ENCODE measurements around the gene USP31.
"Not testable (repeated sequence)": the region's sequence is repeated elsewhere in the genome, so short reads cannot be mapped to it uniquely, and the experiment has no call there.

Gene USP31

DNA sequence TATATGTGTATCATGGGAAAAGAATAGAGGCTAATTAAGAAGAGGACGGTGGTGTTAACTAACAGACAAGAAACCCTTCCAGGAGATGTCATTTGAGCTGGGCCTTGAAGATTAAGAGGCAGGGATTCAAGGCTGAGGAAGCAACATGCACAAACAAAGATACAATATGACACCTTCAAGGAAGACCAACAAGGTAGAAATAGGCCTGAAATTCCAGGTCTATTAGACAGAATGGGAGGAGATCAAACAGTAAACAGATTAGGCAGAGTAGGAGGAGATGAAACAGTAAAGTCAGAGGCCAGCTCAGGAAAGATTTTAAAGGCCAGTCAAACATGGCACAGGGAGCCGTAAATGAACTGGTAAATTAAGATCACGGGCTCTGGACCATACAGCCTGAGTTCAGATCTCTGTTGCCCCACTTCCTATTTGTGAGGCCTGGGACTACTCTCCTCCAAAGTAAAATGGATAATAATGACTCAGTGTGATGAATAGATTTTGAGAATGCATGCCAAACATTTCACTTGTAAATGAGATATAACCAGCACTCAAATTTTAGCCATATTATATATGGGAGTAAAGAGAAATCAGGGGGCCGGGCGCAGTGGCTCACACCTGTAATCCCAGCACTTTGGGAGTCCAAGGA is 38.9 kb downstream of the USP31 start:
- Histone ChIP-seq H3K36me3 (ENCODE audit: insufficient read depth, low read depth, low read length) (peaks cover 23% of the 10 kb centered on the region), H3K9me3 (ENCODE audit: insufficient read depth, low read depth, low read length) (no peaks in the 10 kb centered on the region), H3K4me1 (ENCODE audit: insufficient read depth, low read length) (peaks cover 11% of the 10 kb centered on the region; the same call in 1 of the 2 replicates), H3K4me3 (ENCODE audit: low read length) (no peak overlapping the region), H3K27ac (ENCODE audit: low read length) (no peak overlapping the region), H3K27me3 (ENCODE audit: insufficient read depth, low read length) (no peaks in the 10 kb centered on the region), H3K9ac (ENCODE audit: low read depth, low read length) (no peak overlapping the region)

DNA sequence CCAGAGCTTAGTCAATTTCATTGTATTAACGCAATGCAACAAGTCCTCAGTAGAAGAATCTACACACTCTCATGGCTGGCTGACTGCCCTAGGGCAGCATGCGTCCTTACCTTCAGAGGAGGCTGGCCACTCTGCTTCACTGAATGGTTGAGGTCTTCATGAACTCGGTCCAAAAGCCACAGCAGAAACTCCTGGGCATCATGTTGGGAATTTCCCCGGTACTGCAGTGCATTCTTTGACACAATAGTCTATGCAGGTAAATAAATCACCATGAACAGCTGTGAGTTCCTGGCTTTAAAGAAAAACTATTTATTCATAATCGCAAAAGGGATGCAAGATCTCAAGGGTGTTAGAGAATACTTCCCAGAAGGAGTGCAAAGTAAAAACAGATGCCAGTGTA is 41.3 kb downstream of the USP31 start:
- Histone ChIP-seq H3K36me3 (ENCODE audit: insufficient read depth, low read depth, low read length) (peaks cover 35% of the 10 kb centered on the region), H3K27ac (ENCODE audit: low read length) (no peak overlapping the region), H3K27me3 (ENCODE audit: insufficient read depth, low read length) (no peaks in the 10 kb centered on the region), H3K4me1 (ENCODE audit: insufficient read depth, low read length) (peaks cover 11% of the 10 kb centered on the region; the same call in 1 of the 2 replicates), H3K9me3 (ENCODE audit: insufficient read depth, low read depth, low read length) (no peaks in the 10 kb centered on the region), H3K4me3 (ENCODE audit: low read length) (no peak overlapping the region), H3K9ac (ENCODE audit: low read depth, low read length) (no peak overlapping the region)

DNA sequence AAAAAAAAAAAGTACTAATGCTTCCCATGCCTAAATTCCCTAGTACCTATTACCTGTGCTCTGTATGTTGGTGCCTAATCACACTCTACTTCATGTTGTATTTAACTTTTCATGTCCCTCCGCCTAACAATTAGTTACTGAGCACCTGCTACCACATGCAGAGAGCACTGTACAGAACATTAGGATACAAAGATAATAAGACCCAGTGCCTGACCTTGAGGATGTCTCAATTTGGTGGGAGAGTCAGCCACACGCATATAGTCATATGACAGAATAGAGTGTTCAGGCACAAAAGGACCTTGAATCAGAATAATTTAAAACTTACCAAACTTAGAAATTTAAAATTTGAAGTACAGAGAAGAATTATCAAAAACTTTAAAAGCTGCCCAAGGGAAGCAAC is 42.1 kb downstream of the USP31 start:
- H3K27ac ChIP-seq (ENCODE audit: low read length) = no peak overlapping the region
- peaks cover 35% of the 10 kb centered on the region for H3K36me3 ChIP-seq (ENCODE audit: insufficient read depth, low read depth, low read length)
- no peaks in the 10 kb centered on the region for H3K27me3 ChIP-seq (ENCODE audit: insufficient read depth, low read length)
- no peaks in the 10 kb centered on the region for H3K9me3 ChIP-seq (ENCODE audit: insufficient read depth, low read depth, low read length)
- H3K9ac ChIP-seq (ENCODE audit: low read depth, low read length) = no peak overlapping the region
- H3K4me1 ChIP-seq (ENCODE audit: insufficient read depth, low read length) = peaks cover 11% of the 10 kb centered on the region; the same call in 1 of the 2 replicates
- no peak overlapping the region for H3K4me3 ChIP-seq (ENCODE audit: low read length)

DNA sequence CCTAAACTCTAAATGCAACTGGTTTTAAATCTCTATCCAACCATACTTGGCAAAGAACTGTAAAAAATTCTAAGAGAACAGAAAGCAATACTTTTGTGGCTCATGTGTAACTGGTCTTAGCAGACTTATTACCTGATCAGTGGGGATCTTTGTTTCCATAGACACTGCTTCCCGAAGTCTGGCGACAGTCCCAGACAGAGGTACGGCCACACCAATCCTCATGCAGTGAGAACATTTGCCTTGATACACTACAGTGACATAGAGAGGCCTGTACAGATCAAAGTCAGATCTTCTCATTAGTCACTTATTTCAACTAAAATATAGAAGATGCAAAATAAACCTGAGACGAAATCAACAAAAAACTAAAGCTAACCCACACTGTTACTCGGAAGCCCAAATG is 43.9 kb downstream of the USP31 start:
- no peak overlapping the region for H3K4me3 ChIP-seq (ENCODE audit: low read length)
- no peaks in the 10 kb centered on the region for H3K9me3 ChIP-seq (ENCODE audit: insufficient read depth, low read depth, low read length)
- H3K27ac ChIP-seq (ENCODE audit: low read length) = no peak overlapping the region
- no peak overlapping the region for H3K9ac ChIP-seq (ENCODE audit: low read depth, low read length)
- peaks cover 2% of the 10 kb centered on the region; the same call in 1 of the 2 replicates for H3K4me1 ChIP-seq (ENCODE audit: insufficient read depth, low read length)
- peaks cover 48% of the 10 kb centered on the region for H3K36me3 ChIP-seq (ENCODE audit: insufficient read depth, low read depth, low read length)
- no peaks in the 10 kb centered on the region for H3K27me3 ChIP-seq (ENCODE audit: insufficient read depth, low read length)

DNA sequence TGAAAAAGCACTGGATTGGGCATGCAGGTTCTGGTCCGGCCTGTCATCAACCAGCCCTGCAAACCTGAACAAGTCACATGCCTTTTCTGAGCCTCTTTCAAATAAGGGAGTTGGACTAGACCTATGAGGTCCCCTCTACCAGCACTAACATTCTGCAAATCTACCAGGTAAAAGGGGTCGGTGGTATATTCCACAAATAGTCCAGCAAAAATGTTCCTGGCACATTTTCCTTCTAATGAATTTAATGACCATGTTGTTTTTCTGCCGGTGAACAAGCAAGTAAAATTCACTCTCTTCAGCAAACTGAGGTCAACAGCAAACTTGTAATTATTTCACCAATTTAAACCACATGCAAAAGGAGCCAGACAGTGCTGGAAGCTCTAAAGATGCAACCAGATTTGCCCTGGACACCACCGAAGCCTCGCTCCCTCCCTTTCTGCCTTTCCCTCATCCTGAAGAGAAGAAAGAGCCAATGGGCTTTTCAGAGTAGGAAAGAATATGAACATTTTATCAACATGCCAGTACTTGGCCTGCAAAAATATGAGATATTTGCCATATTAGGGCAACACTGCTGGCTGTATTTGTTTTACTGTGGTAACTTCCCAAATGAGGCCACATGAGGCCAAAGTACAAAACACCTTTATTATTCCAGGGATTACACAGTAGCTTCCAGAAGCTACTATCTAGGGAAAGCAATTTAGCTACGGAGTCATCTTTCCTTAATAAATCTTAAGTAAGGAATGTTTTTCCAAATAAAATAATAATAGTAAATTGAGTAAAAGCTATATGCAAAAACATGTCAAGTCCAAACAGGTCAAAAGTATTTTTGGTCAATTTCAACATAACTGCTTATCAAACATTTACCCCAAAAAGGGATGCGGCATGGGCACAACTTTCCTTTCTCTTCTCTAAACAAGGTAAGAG is 45.0 kb downstream of the USP31 start:
- Histone ChIP-seq H3K4me1 (ENCODE audit: insufficient read depth, low read length) (no peaks in the 10 kb centered on the region), H3K9ac (ENCODE audit: low read depth, low read length) (no peak overlapping the region), H3K27ac (ENCODE audit: low read length) (no peak overlapping the region), H3K9me3 (ENCODE audit: insufficient read depth, low read depth, low read length) (no peaks in the 10 kb centered on the region), H3K36me3 (ENCODE audit: insufficient read depth, low read depth, low read length) (peaks cover 57% of the 10 kb centered on the region), H3K4me3 (ENCODE audit: low read length) (no peak overlapping the region), H3K27me3 (ENCODE audit: insufficient read depth, low read length) (no peaks in the 10 kb centered on the region)

DNA sequence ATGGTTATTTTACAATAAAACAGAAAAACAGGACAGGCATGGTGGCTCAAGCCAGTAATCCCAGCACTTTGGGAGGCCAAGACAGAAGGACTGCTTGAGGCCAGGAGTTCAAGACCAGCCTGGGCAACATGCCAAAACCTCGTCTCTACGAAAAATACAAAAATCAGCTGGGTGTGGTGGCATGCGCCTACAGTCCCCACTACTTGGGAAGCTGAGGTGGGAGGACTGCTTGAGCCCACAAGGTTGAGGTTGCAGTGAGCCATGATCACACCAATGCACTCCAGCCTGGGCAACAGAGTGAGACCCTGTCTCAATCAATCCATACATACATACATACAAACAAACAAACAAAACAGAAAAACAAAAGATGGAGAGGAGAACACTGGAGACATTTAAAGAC is 45.6 kb downstream of the USP31 start:
- Histone ChIP-seq H3K4me3 (ENCODE audit: low read length) (no peak overlapping the region), H3K27ac (ENCODE audit: low read length) (no peak overlapping the region), H3K4me1 (ENCODE audit: insufficient read depth, low read length) (no peaks in the 10 kb centered on the region), H3K9ac (ENCODE audit: low read depth, low read length) (no peak overlapping the region), H3K9me3 (ENCODE audit: insufficient read depth, low read depth, low read length) (no peaks in the 10 kb centered on the region), H3K36me3 (ENCODE audit: insufficient read depth, low read depth, low read length) (peaks cover 57% of the 10 kb centered on the region), H3K27me3 (ENCODE audit: insufficient read depth, low read length) (no peaks in the 10 kb centered on the region)

DNA sequence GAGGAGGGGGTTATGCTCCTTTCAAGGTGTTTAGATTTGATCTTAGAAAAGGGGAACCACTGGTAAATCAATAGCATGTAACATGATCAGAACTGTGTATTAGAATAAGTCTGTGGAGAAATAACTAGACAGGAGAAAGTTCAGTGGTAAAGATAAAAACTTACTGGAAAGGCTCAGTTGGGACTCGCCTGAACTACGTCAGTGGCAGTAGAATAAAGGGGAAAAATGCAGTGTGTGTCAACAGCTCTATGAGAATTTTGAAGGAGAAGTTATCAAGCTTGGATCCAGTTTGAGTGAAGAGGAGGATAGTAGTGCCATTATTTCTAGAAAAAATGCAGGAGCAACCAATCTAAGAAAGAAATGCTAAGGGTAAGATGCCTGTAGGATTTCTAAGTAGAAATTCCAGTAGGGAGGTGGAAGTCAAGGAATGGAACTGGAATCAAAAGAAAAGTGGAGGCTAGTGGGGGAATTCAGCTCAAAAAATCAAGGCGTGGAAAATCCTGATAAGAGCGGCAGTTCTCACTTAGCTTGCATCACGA is 48.2 kb downstream of the USP31 start:
- H3K36me3 ChIP-seq (ENCODE audit: insufficient read depth, low read depth, low read length) = peaks cover 40% of the 10 kb centered on the region
- no peaks in the 10 kb centered on the region for H3K9me3 ChIP-seq (ENCODE audit: insufficient read depth, low read depth, low read length)
- H3K4me3 ChIP-seq (ENCODE audit: low read length) = no peak overlapping the region
- H3K4me1 ChIP-seq (ENCODE audit: insufficient read depth, low read length) = no peaks in the 10 kb centered on the region
- H3K27ac ChIP-seq (ENCODE audit: low read length) = no peak overlapping the region
- no peaks in the 10 kb centered on the region for H3K27me3 ChIP-seq (ENCODE audit: insufficient read depth, low read length)
- H3K9ac ChIP-seq (ENCODE audit: low read depth, low read length) = no peak overlapping the region

DNA sequence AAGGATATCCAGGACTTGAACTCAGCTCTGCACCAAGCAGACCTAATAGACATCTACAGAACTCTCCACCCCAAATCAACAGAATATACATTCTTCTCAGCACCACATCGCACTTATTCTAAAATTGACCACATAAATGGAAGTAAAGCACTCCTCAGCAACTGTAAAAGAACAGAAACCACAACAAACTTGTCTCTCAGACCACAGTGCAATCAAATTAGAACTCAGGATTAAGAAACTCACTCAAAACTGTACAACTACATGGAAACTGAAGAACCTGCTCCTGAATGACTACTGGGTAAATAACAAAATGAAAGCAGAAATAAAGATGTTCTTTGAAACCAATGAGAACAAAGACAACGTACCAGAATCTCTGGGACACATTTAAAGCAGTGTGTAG is 52.8 kb downstream of the USP31 start:
- H3K27ac ChIP-seq (ENCODE audit: low read length); H3K9ac ChIP-seq (ENCODE audit: low read depth, low read length): not testable (repeated sequence)

DNA sequence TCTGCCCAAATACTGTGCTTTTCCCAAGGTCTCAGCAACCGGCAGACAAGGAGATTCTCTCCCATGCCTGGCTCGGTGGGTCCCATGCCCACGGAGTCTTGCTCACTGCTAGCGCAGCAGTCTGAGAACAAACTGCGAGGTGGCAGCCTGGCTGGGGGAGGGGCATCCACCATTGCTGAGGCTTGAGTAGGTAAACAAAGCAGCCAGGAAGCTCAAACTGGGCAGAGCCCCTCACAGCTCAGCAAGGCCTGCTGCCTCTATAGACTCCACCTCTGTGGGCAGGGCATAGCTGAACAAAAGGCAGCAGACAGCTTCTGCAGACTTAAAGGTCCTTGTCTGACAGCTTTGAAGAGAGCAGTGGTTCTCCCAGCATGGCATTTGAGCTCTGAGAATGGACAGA is 55.1 kb downstream of the USP31 start:
- H3K4me1 ChIP-seq (ENCODE audit: insufficient read depth, low read length); H3K9me3 ChIP-seq (ENCODE audit: insufficient read depth, low read depth, low read length); H3K27me3 ChIP-seq (ENCODE audit: insufficient read depth, low read length); H3K4me3 ChIP-seq (ENCODE audit: low read length); H3K27ac ChIP-seq (ENCODE audit: low read length): not testable (repeated sequence)
- peak overlapping the region; percentile 24; the same call in 1 of the 2 replicates for H3K9ac ChIP-seq (ENCODE audit: low read depth, low read length)
- H3K36me3 ChIP-seq (ENCODE audit: insufficient read depth, low read depth, low read length) = peaks cover 20% of the 10 kb centered on the region

More for the DNA sequence above, 52.8 kb downstream of the USP31 start:
- not testable (repeated sequence) for H3K9me3 ChIP-seq (ENCODE audit: insufficient read depth, low read depth, low read length); H3K27me3 ChIP-seq (ENCODE audit: insufficient read depth, low read length); H3K4me3 ChIP-seq (ENCODE audit: low read length); H3K4me1 ChIP-seq (ENCODE audit: insufficient read depth, low read length)
- peaks cover 22% of the 10 kb centered on the region; the same call in 1 of the 2 replicates for H3K36me3 ChIP-seq (ENCODE audit: insufficient read depth, low read depth, low read length)

DNA sequence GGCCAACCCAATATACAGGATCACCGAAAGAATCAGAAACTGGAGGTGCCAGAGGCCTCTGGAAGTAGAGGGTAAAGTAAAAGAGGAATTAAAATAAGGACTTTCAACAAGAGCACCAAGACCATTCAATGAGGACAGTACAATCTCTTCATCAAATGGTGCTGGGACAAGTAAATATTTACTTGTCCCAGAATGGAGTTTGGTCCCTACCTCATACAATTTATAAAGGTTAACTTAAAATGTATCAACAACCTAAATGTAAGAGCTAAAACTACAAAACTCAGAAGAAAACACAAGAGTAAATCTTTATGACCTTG is 56.5 kb downstream of the USP31 start:
- no peak overlapping the region for H3K4me3 ChIP-seq (ENCODE audit: low read length)
- H3K4me1 ChIP-seq (ENCODE audit: insufficient read depth, low read length) = no peaks in the 10 kb centered on the region

DNA sequence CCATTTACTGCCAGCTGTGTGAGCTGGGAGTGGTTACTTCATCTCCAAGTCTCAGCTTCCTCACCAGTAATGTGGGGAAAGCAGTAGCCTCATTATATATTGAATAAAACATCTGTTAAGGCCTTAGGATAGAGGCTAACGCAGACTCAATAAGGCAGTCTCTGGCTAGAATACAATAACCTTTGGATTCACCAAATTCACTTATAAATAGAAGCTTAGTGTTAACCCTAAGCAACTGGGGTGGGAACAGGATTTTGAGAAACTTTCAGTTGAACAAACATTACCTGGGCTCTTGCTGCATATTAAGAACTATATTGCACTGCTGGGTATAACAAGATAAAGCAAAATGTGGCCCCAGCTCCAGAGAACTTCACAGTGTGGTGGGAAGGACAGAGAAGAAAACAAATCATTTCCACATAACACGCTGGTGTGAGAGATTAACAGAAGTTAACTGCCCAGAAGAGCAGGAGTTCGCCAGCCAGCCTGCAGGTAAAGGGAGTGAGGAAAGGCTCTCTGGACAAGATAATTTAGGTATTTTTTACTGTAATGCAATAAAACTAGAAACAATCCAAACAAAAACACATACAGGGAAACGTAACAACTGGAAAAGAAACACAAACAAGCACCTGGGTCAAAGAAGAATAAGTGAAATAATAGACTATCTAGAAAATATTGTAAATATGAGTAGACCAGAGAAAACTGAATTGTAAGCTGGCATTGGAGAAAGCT is 57.0 kb downstream of the USP31 start:
- Histone ChIP-seq H3K4me1 (ENCODE audit: insufficient read depth, low read length) (no peaks in the 10 kb centered on the region), H3K36me3 (ENCODE audit: insufficient read depth, low read depth, low read length) (peaks cover 39% of the 10 kb centered on the region), H3K27ac (ENCODE audit: low read length) (no peak overlapping the region), H3K27me3 (ENCODE audit: insufficient read depth, low read length) (no peaks in the 10 kb centered on the region), H3K4me3 (ENCODE audit: low read length) (no peak overlapping the region), H3K9me3 (ENCODE audit: insufficient read depth, low read depth, low read length) (no peaks in the 10 kb centered on the region), H3K9ac (ENCODE audit: low read depth, low read length) (no peak overlapping the region)

More for the DNA sequence above, 56.5 kb downstream of the USP31 start:
- Histone ChIP-seq H3K9me3 (ENCODE audit: insufficient read depth, low read depth, low read length) (no peaks in the 10 kb centered on the region), H3K27ac (ENCODE audit: low read length) (no peak overlapping the region), H3K9ac (ENCODE audit: low read depth, low read length) (no peak overlapping the region), H3K27me3 (ENCODE audit: insufficient read depth, low read length) (no peaks in the 10 kb centered on the region), H3K36me3 (ENCODE audit: insufficient read depth, low read depth, low read length) (peaks cover 34% of the 10 kb centered on the region)
